Measurements from ENCODE around the gene ASIC5.

- no peak for TF ChIP-seq CTCF (IDR thresholded peaks at IDR 0.05 in 8 of 11, conservative IDR thresholded peaks at IDR 0.05 in 3 of 11)
- no peak for TF ChIP-seq POLR2A (IDR thresholded peaks at IDR 0.05)
Measured at GRCh38 chr4:155903453-155903852, 37.4 kb upstream of the ASIC5 start, which contains the start of gene TDO2.
